B cell (primary cell): ENCODE data around the gene VAV3. TPM values are rescaled to one million over a fixed set of nuclear protein-coding genes. Genes with fewer than 3 reads are reported as not detected.

ENCODE experiments used
- ATAC-seq: fragments of 200-7000 bp; cut with Tn5 transposase; one replicate; pipeline ENCODE4 v1.10.0; 2021; ENCODE audit warnings: low read depth, mild to moderate bottlenecking, moderate number of reproducible peaks, moderate library complexity
- CTCF ChIA-PET: fragments of 350-600 bp; sonication (Branson Sonifier 250); formaldehyde crosslinking; loops from one replicate; lab custom pipeline; 2021; ENCODE audit warnings: antibody characterized with exemption, inconsistent platforms; lab: Charles Lee
- POLR2A ChIA-PET: fragments of 350-600 bp; sonication (Branson Sonifier 250); formaldehyde crosslinking; loops from one replicate; lab custom pipeline; 2021; ENCODE audit warnings: antibody characterized with exemption; lab: Charles Lee
- DNase-seq: peaks from one replicate; pipeline ENCODE4 v3.0.0; 2013
- H2AFZ ChIP-seq: 2 replicates; pipeline ENCODE4 v1.6.1; 2012; ENCODE audit warnings: mild to moderate bottlenecking, low read depth, low read length; ENCODE audit not compliant: insufficient read depth, poor library complexity, severe bottlenecking
- H3K27ac ChIP-seq, 2 donors: 1 replicate in 1 of 2; 2 replicates in 1 of 2; pipeline ENCODE4 v1.5.1; 2012 to 2013; ENCODE audit warnings: low read length in 2 of 2, mild to moderate bottlenecking in 2 of 2, moderate library complexity in 1 of 2
- H3K27me3 ChIP-seq, 4 experiments: fragments of 200-600 bp in 1 of 4; sonication (generic) in 1 of 4; replicated peaks in 1 of 4; 1 replicate in 2 of 4; 2 replicates in 2 of 4; pipeline versions ENCODE4 v1.6.1 to v1.7.0; 2013 to 2016; ENCODE audit warnings: low read length in 3 of 4, mild to moderate bottlenecking in 2 of 4, mixed read lengths in 1 of 4, moderate library complexity in 1 of 4; ENCODE audit not compliant: insufficient read depth in 4 of 4, control insufficient read depth in 3 of 4; ENCODE audit errors: control extremely low read depth in 1 of 4
- H3K36me3 ChIP-seq, 2 experiments: replicated peaks in 1 of 2; 1 replicate in 1 of 2; 2 replicates in 1 of 2; pipeline versions ENCODE4 v1.6.1 to v1.7.1; 2013; ENCODE audit warnings: low read length in 1 of 2; ENCODE audit not compliant: insufficient read depth in 2 of 2, control insufficient read depth in 1 of 2; ENCODE audit errors: control extremely low read depth in 1 of 2, extremely low read depth in 1 of 2
- H3K4me1 ChIP-seq, 2 donors: fragments of 200-600 bp in 1 of 2; sonication (generic) in 1 of 2; 1 replicate in 1 of 2; 2 replicates in 1 of 2; pipeline versions ENCODE4 v1.5.1 to v1.6.1; 2013 to 2017; ENCODE audit warnings: low read length in 2 of 2; ENCODE audit not compliant: control insufficient read depth in 2 of 2, insufficient read depth in 2 of 2
- H3K4me2 ChIP-seq: replicated peaks from 2 replicates; pipeline ENCODE3; 2012; ENCODE audit warnings: mild to moderate bottlenecking, low read depth, low read length; ENCODE audit not compliant: poor library complexity, severe bottlenecking
- H3K4me3 ChIP-seq, 5 experiments: fragments of 200-600 bp in 1 of 5; sonication (generic) in 1 of 5; 1 replicate in 3 of 5; 2 replicates in 2 of 5; pipeline versions ENCODE4 v1.5.1 to v1.7.0; 2011 to 2016; ENCODE audit warnings: low read length in 4 of 5, mild to moderate bottlenecking in 4 of 5, low read depth in 2 of 5, control low read depth in 1 of 5, moderate library complexity in 1 of 5; ENCODE audit not compliant: insufficient read depth in 1 of 5; ENCODE audit errors: control extremely low read depth in 1 of 5, extremely low read depth in 1 of 5
- H3K79me2 ChIP-seq: fragments of 200-600 bp; sonication (generic); one replicate; pipeline ENCODE4 v1.6.0; 2016; ENCODE audit warnings: low read length; ENCODE audit not compliant: control insufficient read depth, insufficient read depth
- H3K9ac ChIP-seq: fragments of 200-600 bp; sonication (generic); 2 replicates; pipeline ENCODE4 v1.6.1; 2017; ENCODE audit warnings: mild to moderate bottlenecking, low read length, moderate library complexity
- H3K9me3 ChIP-seq, 3 donors: one replicate each; pipeline versions ENCODE4 v1.6.1 to v1.7.1; 2013; ENCODE audit warnings: low read length in 2 of 3; ENCODE audit not compliant: control insufficient read depth in 2 of 3, insufficient read depth in 1 of 3; ENCODE audit errors: control extremely low read depth in 1 of 3
- H4K20me1 ChIP-seq: 2 replicates; pipeline ENCODE4 v1.6.0; 2012; ENCODE audit warnings: mild to moderate bottlenecking, low read length; ENCODE audit not compliant: insufficient read depth, control insufficient read depth, poor library complexity, severe bottlenecking
- H3K27ac Mint-ChIP-seq: one replicate; pipeline ENCODE4 v1.8.0; 2021; ENCODE audit warnings: mixed read lengths
- H3K27me3 Mint-ChIP-seq: one replicate; pipeline ENCODE4 v1.8.0; 2021; ENCODE audit warnings: mixed read lengths
- H3K4me1 Mint-ChIP-seq: one replicate; pipeline ENCODE4 v1.8.0; 2021; ENCODE audit warnings: mixed read lengths
- H3K4me3 Mint-ChIP-seq: one replicate; pipeline ENCODE4 v1.8.0; 2021; ENCODE audit warnings: mixed read lengths
- H3K9me3 Mint-ChIP-seq: one replicate; pipeline ENCODE4 v1.8.0; 2022; ENCODE audit warnings: mixed read lengths; ENCODE audit not compliant: insufficient read depth
- EZH2 ChIP-seq: IDR thresholded peaks from 2 replicates; pipeline ENCODE4 v1.6.1; 2012; ENCODE audit warnings: borderline replicate concordance, low read depth, mild to moderate bottlenecking, moderate library complexity, low read length; ENCODE audit not compliant: insufficient read depth, poor library complexity, severe bottlenecking
- WGBS: methylation state at CpG from one replicate; pipeline ENCODE4 v1.1.5; 2013; ENCODE audit warnings: missing lambda C conversion rate; ENCODE audit not compliant: insufficient coverage; 5-methylcytosine and 5-hydroxymethylcytosine counted together
- intact Hi-C: fragments of 100-400 bp; cut with micrococcal nuclease; formaldehyde crosslinking; loops from one replicate; pipeline ENCODE4 v1.10.0; 2022
- polyA plus RNA-seq: library from polyadenylated mRNA; depleted of rRNA; stranded (reverse); fragments of >200 nt; gene quantifications from 2 replicates; pipeline ENCODE4 v1.2.3, GENCODE V29; 2012
- total RNA-seq, 2 donors: library from RNA; stranded (reverse); fragments of 120-200 nt in 1 of 2; gene quantifications; 1 replicate in 1 of 2; 2 replicates in 1 of 2; pipeline versions ENCODE4 v1.2.3 to v1.2.4, GENCODE V29; 2013 to 2022
- TF ChIP-seq, protein P1 (sequence below): fragments of 200-600 bp; IDR thresholded peaks from one replicate; pipeline ENCODE4 v1.8.0; 2022; ENCODE audit warnings: antibody characterized with exemption, mild to moderate bottlenecking

Gene VAV3
- total and polyA plus RNA-seq, 2 donors (not counting 1 experiment from before 2014, with no cell fraction given) = 14.8 to 32.5 TPM

DNA sequence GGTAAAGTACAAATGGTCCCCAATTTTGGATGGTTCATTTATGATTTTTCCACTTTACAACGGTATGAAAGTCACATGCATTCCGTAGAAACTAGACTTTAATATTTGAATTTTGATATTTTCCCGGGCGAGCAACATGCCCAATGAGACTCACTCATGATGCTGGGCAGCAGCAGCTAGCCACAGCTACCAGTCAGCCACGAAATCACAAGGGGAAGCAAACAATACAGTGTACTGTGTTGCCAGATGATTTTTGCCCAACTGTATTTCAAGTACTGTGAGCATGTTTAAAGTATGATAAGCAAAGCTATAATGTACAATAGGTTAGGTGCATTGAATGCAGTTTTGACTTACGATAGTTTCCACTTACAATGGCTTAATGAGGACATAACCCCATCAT lies 266.8 kb downstream of the VAV3 start:
- no peak overlapping the region for H3K27ac ChIP-seq
- Mint-ChIP-seq H3K4me3 (no peak overlapping the region), H3K9me3 (no peaks in the 10 kb centered on the region), H3K27ac (no peak overlapping the region), H3K4me1 (no peaks in the 10 kb centered on the region), H3K27me3 (no peaks in the 10 kb centered on the region)
- 93% methylated on average over 5 of the region's 6 CpGs for WGBS
- DNase-seq = no peak
- H3K27me3 ChIP-seq = no peaks in the 10 kb centered on the region
- no peak overlapping the region for H3K9ac ChIP-seq
- H3K9me3 ChIP-seq = no peaks in the 10 kb centered on the region
- POLR2A ChIA-PET = no interaction called here
- no peak overlapping the region for H3K4me3 ChIP-seq
- H3K36me3 ChIP-seq = peaks cover 3 to 45% of the 10 kb centered on the region in 2 experiments
- CTCF ChIA-PET = no interaction called here
- H3K4me2 ChIP-seq = no peak overlapping the region
- no peaks in the 10 kb centered on the region for H3K79me2 ChIP-seq
- no peak for ATAC-seq
- intact Hi-C loops = no loop called here
- H4K20me1 ChIP-seq = peaks cover 5% of the 10 kb centered on the region
- TF ChIP-seq, protein P1, sequence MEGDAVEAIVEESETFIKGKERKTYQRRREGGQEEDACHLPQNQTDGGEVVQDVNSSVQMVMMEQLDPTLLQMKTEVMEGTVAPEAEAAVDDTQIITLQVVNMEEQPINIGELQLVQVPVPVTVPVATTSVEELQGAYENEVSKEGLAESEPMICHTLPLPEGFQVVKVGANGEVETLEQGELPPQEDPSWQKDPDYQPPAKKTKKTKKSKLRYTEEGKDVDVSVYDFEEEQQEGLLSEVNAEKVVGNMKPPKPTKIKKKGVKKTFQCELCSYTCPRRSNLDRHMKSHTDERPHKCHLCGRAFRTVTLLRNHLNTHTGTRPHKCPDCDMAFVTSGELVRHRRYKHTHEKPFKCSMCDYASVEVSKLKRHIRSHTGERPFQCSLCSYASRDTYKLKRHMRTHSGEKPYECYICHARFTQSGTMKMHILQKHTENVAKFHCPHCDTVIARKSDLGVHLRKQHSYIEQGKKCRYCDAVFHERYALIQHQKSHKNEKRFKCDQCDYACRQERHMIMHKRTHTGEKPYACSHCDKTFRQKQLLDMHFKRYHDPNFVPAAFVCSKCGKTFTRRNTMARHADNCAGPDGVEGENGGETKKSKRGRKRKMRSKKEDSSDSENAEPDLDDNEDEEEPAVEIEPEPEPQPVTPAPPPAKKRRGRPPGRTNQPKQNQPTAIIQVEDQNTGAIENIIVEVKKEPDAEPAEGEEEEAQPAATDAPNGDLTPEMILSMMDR = no peak
- TF ChIP-seq EZH2 = no peak
- H2AFZ ChIP-seq = no peak overlapping the region
- no peaks in the 10 kb centered on the region for H3K4me1 ChIP-seq

DNA sequence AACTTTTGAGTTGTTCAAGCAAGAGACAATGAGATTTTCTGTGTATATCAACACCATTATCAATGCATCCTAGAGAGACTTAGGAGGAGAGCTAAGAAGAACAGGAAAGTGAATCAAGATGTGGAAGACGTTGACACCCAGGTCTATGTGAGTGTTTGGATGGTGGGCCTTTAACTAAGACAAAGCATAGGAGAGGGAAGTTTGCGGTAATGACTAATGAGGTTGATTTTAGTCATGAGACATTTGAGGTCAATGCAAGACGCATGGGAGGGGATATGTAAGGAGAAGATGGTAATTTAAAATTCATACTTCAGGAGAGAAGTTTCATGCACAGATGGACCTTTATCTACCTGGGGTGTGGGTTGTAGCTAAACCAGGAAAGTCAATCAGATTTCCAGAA lies 269.6 kb downstream of the VAV3 start:
- DNase-seq (no peak), ATAC-seq (no peak)
- no peak overlapping the region for H3K4me3 Mint-ChIP-seq
- WGBS = 84% methylated on average over 3 of the region's 3 CpGs
- POLR2A ChIA-PET = no interaction called here
- no peak overlapping the region for H2AFZ ChIP-seq
- no peaks in the 10 kb centered on the region for H3K4me1 Mint-ChIP-seq
- H3K9ac ChIP-seq = no peak overlapping the region
- no peaks in the 10 kb centered on the region for H3K79me2 ChIP-seq
- H3K4me3 ChIP-seq = no peak overlapping the region
- no peak overlapping the region for H3K27ac Mint-ChIP-seq
- H3K9me3 Mint-ChIP-seq = no peaks in the 10 kb centered on the region
- no peaks in the 10 kb centered on the region for H3K27me3 Mint-ChIP-seq
- CTCF ChIA-PET = no interaction called here
- TF ChIP-seq, protein P1 = no peak
- no peak for TF ChIP-seq EZH2
- H3K4me2 ChIP-seq = no peak overlapping the region
- no peaks in the 10 kb centered on the region for H3K4me1 ChIP-seq
- H4K20me1 ChIP-seq = peaks cover 5% of the 10 kb centered on the region
- no peaks in the 10 kb centered on the region for H3K9me3 ChIP-seq
- H3K27ac ChIP-seq = no peak overlapping the region
- H3K27me3 ChIP-seq = no peaks in the 10 kb centered on the region
- H3K36me3 ChIP-seq = peaks cover 3 to 42% of the 10 kb centered on the region in 2 experiments
- intact Hi-C loops = no loop called here
